ENCODE results near the gene ITGB6.

Gene ITGB6

GRCh38 chr2:160087854-160088745 is 112.0 kb downstream of the ITGB6 start:
- Mint-ChIP-seq H3K36me3 (peaks cover 2% of the 10 kb centered on the region), H3K4me1 (no peaks in the 10 kb centered on the region), H3K4me3 (no peak overlapping the region), H3K27ac (no peak overlapping the region), H3K27me3 (no peaks in the 10 kb centered on the region), H3K9me3 (peaks cover 40% of the 10 kb centered on the region)
- CTCF ChIA-PET: interaction anchor here (1.0 to 1.3 kb wide), 2 partner anchors 10 to 907 kb away, joined by 3 to 5 read pairs; no protein-coding TSS in a partner anchor
- DNase-seq: no peak

GRCh38 chr2:160085662-160086061 is 114.4 kb downstream of the ITGB6 start:
- Mint-ChIP-seq H3K4me3 (no peak overlapping the region), H3K36me3 (peaks cover 2% of the 10 kb centered on the region)

GRCh38 chr2:160077912-160078810 is 121.9 kb downstream of the ITGB6 start:
- no peak overlapping the region for H3K27ac Mint-ChIP-seq
- no peaks in the 10 kb centered on the region for H3K27me3 Mint-ChIP-seq
- CTCF ChIA-PET: no interaction called here
- H3K4me3 Mint-ChIP-seq: no peak overlapping the region
- DNase-seq: no peak
- H3K9me3 Mint-ChIP-seq: peaks cover 2% of the 10 kb centered on the region
- no peaks in the 10 kb centered on the region for H3K36me3 Mint-ChIP-seq
- H3K4me1 Mint-ChIP-seq: no peaks in the 10 kb centered on the region

More at GRCh38 chr2:160085662-160086061, 114.4 kb downstream of the ITGB6 start:
- Mint-ChIP-seq H3K9me3 (peaks cover 36% of the 10 kb centered on the region), H3K27ac (no peak overlapping the region), H3K4me1 (no peaks in the 10 kb centered on the region), H3K27me3 (no peaks in the 10 kb centered on the region)
- CTCF ChIA-PET: interaction anchor here (0.7 to 1.7 kb wide), 3 partner anchors 9 to 77 kb away, joined by 3 to 5 read pairs (median 4); no protein-coding TSS in a partner anchor
- DNase-seq: no peak

GRCh38 chr2:160076914-160077313 is 123.2 kb downstream of the ITGB6 start:
- CTCF ChIA-PET: interaction anchor here (0.9 to 1.1 kb wide), 2 partner anchors 8 to 21 kb away, joined by 3 to 5 read pairs; no protein-coding TSS in a partner anchor
- no peak overlapping the region for H3K4me3 Mint-ChIP-seq
- H3K9me3 Mint-ChIP-seq: peaks cover 2% of the 10 kb centered on the region
- DNase-seq: no peak
- H3K36me3 Mint-ChIP-seq: no peaks in the 10 kb centered on the region
- H3K27ac Mint-ChIP-seq: no peak overlapping the region
- no peaks in the 10 kb centered on the region for H3K4me1 Mint-ChIP-seq
- no peaks in the 10 kb centered on the region for H3K27me3 Mint-ChIP-seq

GRCh38 chr2:160076241-160076640 is 123.8 kb downstream of the ITGB6 start:
- no peak overlapping the region for H3K4me3 Mint-ChIP-seq
- H3K27ac Mint-ChIP-seq: no peak overlapping the region
- H3K9me3 Mint-ChIP-seq: peaks cover 2% of the 10 kb centered on the region
- no peaks in the 10 kb centered on the region for H3K4me1 Mint-ChIP-seq
- no peak for DNase-seq
- no peaks in the 10 kb centered on the region for H3K27me3 Mint-ChIP-seq
- CTCF ChIA-PET: interaction anchor here (0.9 to 1.1 kb wide), 2 partner anchors 9 to 20 kb away, joined by 3 to 5 read pairs; no protein-coding TSS in a partner anchor
- no peaks in the 10 kb centered on the region for H3K36me3 Mint-ChIP-seq

- DNase-seq: no peak
- H3K27me3 Mint-ChIP-seq: no peaks in the 10 kb centered on the region
- H3K27ac Mint-ChIP-seq: no peak overlapping the region
- CTCF ChIA-PET: no interaction called here
- no peaks in the 10 kb centered on the region for H3K4me1 Mint-ChIP-seq
- H3K36me3 Mint-ChIP-seq: no peaks in the 10 kb centered on the region
- peaks cover 2% of the 10 kb centered on the region for H3K9me3 Mint-ChIP-seq
- no peak overlapping the region for H3K4me3 Mint-ChIP-seq
These were observed 124.9 kb downstream of the ITGB6 start for GRCh38 chr2:160075171-160075570.

- no peak overlapping the region for H3K27ac Mint-ChIP-seq
- no peaks in the 10 kb centered on the region for H3K36me3 Mint-ChIP-seq
- no peak overlapping the region for H3K4me3 Mint-ChIP-seq
- H3K27me3 Mint-ChIP-seq: no peaks in the 10 kb centered on the region
- CTCF ChIA-PET: no interaction called here
- H3K9me3 Mint-ChIP-seq: peaks cover 2% of the 10 kb centered on the region
- no peaks in the 10 kb centered on the region for H3K4me1 Mint-ChIP-seq
- DNase-seq: no peak
These were observed 126.7 kb downstream of the ITGB6 start for GRCh38 chr2:160073284-160073888.

- H3K4me1 Mint-ChIP-seq: no peaks in the 10 kb centered on the region
- no peak overlapping the region for H3K4me3 Mint-ChIP-seq
- peaks cover 11% of the 10 kb centered on the region for H3K27me3 Mint-ChIP-seq
- peaks cover 2% of the 10 kb centered on the region for H3K9me3 Mint-ChIP-seq
- DNase-seq: no peak
- CTCF ChIA-PET: no interaction called here
- no peaks in the 10 kb centered on the region for H3K36me3 Mint-ChIP-seq
- no peak overlapping the region for H3K27ac Mint-ChIP-seq
These were observed 131.2 kb downstream of the ITGB6 start for GRCh38 chr2:160068906-160069305.

- no peak for DNase-seq
- no peaks in the 10 kb centered on the region for H3K36me3 Mint-ChIP-seq
- H3K9me3 Mint-ChIP-seq: peaks cover 2% of the 10 kb centered on the region
- peaks cover 7% of the 10 kb centered on the region for H3K4me1 Mint-ChIP-seq
- H3K27me3 Mint-ChIP-seq: peaks cover 50% of the 10 kb centered on the region
- no peak overlapping the region for H3K27ac Mint-ChIP-seq
- H3K4me3 Mint-ChIP-seq: no peak overlapping the region
- CTCF ChIA-PET: no interaction called here
These were observed 135.2 kb downstream of the ITGB6 start for GRCh38 chr2:160064916-160065315.

GRCh38 chr2:160063879-160064612 is 136.0 kb downstream of the ITGB6 start:
- no peak overlapping the region for H3K27ac Mint-ChIP-seq
- H3K9me3 Mint-ChIP-seq: peaks cover 2% of the 10 kb centered on the region
- H3K36me3 Mint-ChIP-seq: no peaks in the 10 kb centered on the region
- DNase-seq: no peak
- peaks cover 57% of the 10 kb centered on the region for H3K27me3 Mint-ChIP-seq
- CTCF ChIA-PET: no interaction called here
- H3K4me1 Mint-ChIP-seq: peaks cover 7% of the 10 kb centered on the region
- H3K4me3 Mint-ChIP-seq: no peak overlapping the region

- CTCF ChIA-PET: no interaction called here
- Mint-ChIP-seq H3K9me3 (no peaks in the 10 kb centered on the region), H3K27me3 (peaks cover 64% of the 10 kb centered on the region), H3K27ac (no peak overlapping the region), H3K4me1 (peaks cover 7% of the 10 kb centered on the region), H3K36me3 (no peaks in the 10 kb centered on the region), H3K4me3 (peak overlapping the region; percentile 45)
- no peak for DNase-seq
These were observed 136.8 kb downstream of the ITGB6 start for GRCh38 chr2:160063271-160063670.

- DNase-seq: no peak
- CTCF ChIA-PET: no interaction called here
- Mint-ChIP-seq H3K36me3 (no peaks in the 10 kb centered on the region), H3K27me3 (peaks cover 67% of the 10 kb centered on the region), H3K4me1 (peaks cover 7% of the 10 kb centered on the region), H3K4me3 (peak within 1 kb of the TSS; percentile 49), H3K27ac (no peak within 1 kb of the TSS), H3K9me3 (no peaks in the 10 kb centered on the region)
These were observed 137.6 kb downstream of the ITGB6 start, which contains the start of gene PLA2R1 for GRCh38 chr2:160062292-160063005. Gene PLA2R1, minus strand, starts transcription at chr2:160062615. Its CDS starts 212 bp downstream, at chr2:160062403.

GRCh38 chr2:160061944-160062291 is 138.2 kb downstream of the ITGB6 start:
- no peak for DNase-seq
- Mint-ChIP-seq H3K36me3 (no peaks in the 10 kb centered on the region), H3K9me3 (no peaks in the 10 kb centered on the region), H3K4me1 (peaks cover 7% of the 10 kb centered on the region), H3K4me3 (peak overlapping the region; percentile 49), H3K27ac (no peak overlapping the region), H3K27me3 (peaks cover 68% of the 10 kb centered on the region)
- CTCF ChIA-PET: no interaction called here
